A549 (cell line): ENCODE measurements around the gene KRT76. TPM values are rescaled to one million over a fixed set of nuclear protein-coding genes. Genes with fewer than 3 reads are reported as not detected.
"Not testable (repeated sequence)": the region's sequence is repeated elsewhere in the genome, so short reads cannot be mapped to it uniquely, and the experiment has no call there.

Experiments
- ATAC-seq, 2 experiments: fragments of 200-7000 bp in 1 of 2; fragments of >200 bp in 1 of 2; cut with Nextera tagmentation in 1 of 2; cut with Tn5 transposase in 1 of 2; 3 replicates each; pipeline versions ENCODE4 v1.8.0 to v1.9.1; 2018 to 2020; ENCODE audit warnings: mild to moderate bottlenecking in 1 of 2, moderate library complexity in 1 of 2
- CTCF ChIA-PET: fragments of 300-600 bp; sonication (Branson Sonifier 250); formaldehyde crosslinking; extraction: SDS; loops from one replicate; lab custom pipeline; 2021; ENCODE audit warnings: antibody characterized with exemption, inconsistent platforms; lab: Yijun Ruan, JAX
- POLR2A ChIA-PET: fragments of 350-600 bp; formaldehyde crosslinking; extraction: SDS; loops from one replicate; lab custom pipeline; 2021; ENCODE audit warnings: antibody characterized with exemption, inconsistent platforms; lab: Yijun Ruan, JAX
- DNase-seq, 2 experiments: peaks; one replicate each; pipeline versions ENCODE4 v3.0.0 to v3.0.0-alpha.2; 2011 to 2016; ENCODE audit warnings: low read depth in 1 of 2, low spot score in 1 of 2
- FAIRE-seq: peaks from 2 replicates; lab custom pipeline; 2011; peaks lifted over from hg19 to GRCh38; lab: Jason Lieb, UNC
- H3K27ac ChIP-seq, 2 experiments: fragments of >200 bp; sonication (Bioruptor Twin); formaldehyde crosslinking; 3 replicates each; pipeline ENCODE4 v1.5.1; 2016 to 2017
- H3K4me1 ChIP-seq: fragments of >200 bp; sonication (Bioruptor Twin); formaldehyde crosslinking; 3 replicates; pipeline ENCODE4 v1.6.1; 2016
- H3K4me2 ChIP-seq: fragments of >200 bp; sonication (Bioruptor Twin); formaldehyde crosslinking; 3 replicates; pipeline ENCODE4 v1.6.1; 2016
- H3K4me3 ChIP-seq: fragments of >200 bp; sonication (Bioruptor Twin); formaldehyde crosslinking; 3 replicates; pipeline ENCODE4 v1.5.1; 2016
- H3K9me3 ChIP-seq: fragments of >200 bp; sonication (Bioruptor Twin); formaldehyde crosslinking; 3 replicates; pipeline ENCODE4 v1.6.1; 2016
- ATOH8 ChIP-seq: fragments of 250-450 bp; sonication (Bioruptor Pico); IDR thresholded peaks from 2 replicates; pipeline ENCODE4 v1.5.0; 2020; ENCODE audit warnings: low read depth, mild to moderate bottlenecking, moderate library complexity
- BHLHE40 ChIP-seq: IDR thresholded peaks from 2 replicates; pipeline ENCODE4 v1.6.1; 2012; ENCODE audit warnings: low read depth, low read length, inconsistent platforms
- CHD2 ChIP-seq: fragments of 150-350 bp; IDR thresholded peaks from 2 replicates; pipeline ENCODE4 v1.6.1; 2014; ENCODE audit warnings: low read length; ENCODE audit not compliant: partially characterized antibody
- CHD4 ChIP-seq: fragments of 200-600 bp; sonication (generic); IDR thresholded peaks from 2 replicates; pipeline ENCODE4 v1.6.1; 2016; ENCODE audit warnings: antibody characterized with exemption, mild to moderate bottlenecking, borderline replicate concordance
- EP300 ChIP-seq, 2 experiments: fragments of >200 bp; sonication (Bioruptor Twin); formaldehyde crosslinking; IDR thresholded peaks; 2 replicates in 1 of 2; 3 replicates in 1 of 2; pipeline ENCODE4 v1.6.1; 2016 to 2017
- HEYL ChIP-seq: fragments of 250-450 bp; sonication (Bioruptor Pico); IDR thresholded peaks from 2 replicates; pipeline ENCODE4 v1.8.0; 2021; ENCODE audit warnings: mild to moderate bottlenecking, moderate library complexity
- HOXB5 ChIP-seq: fragments of 250-450 bp; sonication (Bioruptor Pico); IDR thresholded peaks from 2 replicates; pipeline ENCODE4 v1.5.0; 2020; ENCODE audit warnings: mild to moderate bottlenecking, moderate library complexity
- KDM5A ChIP-seq: fragments of 200-600 bp; sonication (generic); IDR thresholded peaks from 2 replicates; pipeline ENCODE4 v1.6.1; 2016; ENCODE audit warnings: antibody characterized with exemption, mild to moderate bottlenecking
- NR3C1 ChIP-seq: fragments of >200 bp; sonication (Bioruptor Twin); formaldehyde crosslinking; IDR thresholded peaks from 3 replicates; pipeline ENCODE4 v1.6.1; 2017
- POLR2A ChIP-seq: IDR thresholded peaks from 2 replicates; pipeline ENCODE4 v1.6.1; 2012; ENCODE audit warnings: mild to moderate bottlenecking, low read length
- RAD21 ChIP-seq, 2 experiments: fragments of >200 bp in 1 of 2; sonication (Bioruptor Twin) in 1 of 2; formaldehyde crosslinking in 1 of 2; IDR thresholded peaks in 1 of 2; conservative IDR thresholded peaks in 1 of 2; 2 replicates in 1 of 2; 3 replicates in 1 of 2; pipeline ENCODE4 v1.6.1; 2012 to 2018; ENCODE audit warnings: inconsistent platforms in 1 of 2
- ZSCAN20 ChIP-seq: fragments of 250-450 bp; sonication (Bioruptor Pico); IDR thresholded peaks from 2 replicates; pipeline ENCODE4 v1.8.0; 2022; ENCODE audit warnings: mild to moderate bottlenecking, moderate library complexity
- WGBS: methylation state at CpG from one replicate; pipeline ENCODE4 v1.1.6; 2017; ENCODE audit errors: missing lambda C conversion rate; 5-methylcytosine and 5-hydroxymethylcytosine counted together
- polyA plus RNA-seq, 4 experiments: library from polyadenylated mRNA; depleted of rRNA in 3 of 4; stranded (reverse); fragments of >200 nt; fragmentation: RNase III in 1 of 4; extraction: RNeasy Plus Mini Kit Qiagen cat#74134 plus additional on column Dnase treatment in 1 of 4; gene quantifications; 2 replicates in 3 of 4; 3 replicates in 1 of 4; pipeline ENCODE4 v1.2.3, GENCODE V29; 2011 to 2017
- TF ChIP-seq, protein P1 (sequence below): fragments of 200-600 bp; sonication (generic); IDR thresholded peaks from 2 replicates; pipeline ENCODE4 v1.6.1; 2016; ENCODE audit warnings: antibody characterized with exemption, mild to moderate bottlenecking, moderate library complexity
- TF ChIP-seq, protein P2 (sequence below): fragments of >200 bp; sonication (Bioruptor Twin); formaldehyde crosslinking; IDR thresholded peaks from 3 replicates; pipeline ENCODE4 v1.6.1; 2016

The KRT76 gene
- polyA plus RNA-seq, 2 of the 4 experiments (the other 2 are of a cell fraction): not detected

- H3K4me1 ChIP-seq: peaks cover 47% of the 10 kb centered on the region
- ChIA-PET CTCF (interaction anchor here (0.6 to 1.7 kb wide), 7 partner anchors 7 to 639 kb away, joined by 3 to 4 read pairs (median 3); no protein-coding TSS in a partner anchor), POLR2A (no interaction called here)
- H3K4me2 ChIP-seq: no peak within 1 kb of the TSS
- ATAC-seq (no peak), DNase-seq (no peak), FAIRE-seq (no peak)
- no peaks in the 10 kb centered on the region for H3K9me3 ChIP-seq
- H3K27ac ChIP-seq: peak within 1 kb of the TSS; percentile 25 to 89; a peak in 4 of 6 replicates
- no peak within 1 kb of the TSS for H3K4me3 ChIP-seq
- WGBS: 91% methylated on average over 12 of the region's 17 CpGs
- TF ChIP-seq BHLHE40 (no peak), CHD4 (no peak), HEYL (CRISPR knock-in tag) (no peak), KDM5A (no peak), POLR2A (no peak), NR3C1 (no peak), CHD2 (no peak), ZSCAN20 (CRISPR knock-in tag) (no peak), HOXB5 (CRISPR knock-in tag) (no peak)
- TF ChIP-seq, protein P1, sequence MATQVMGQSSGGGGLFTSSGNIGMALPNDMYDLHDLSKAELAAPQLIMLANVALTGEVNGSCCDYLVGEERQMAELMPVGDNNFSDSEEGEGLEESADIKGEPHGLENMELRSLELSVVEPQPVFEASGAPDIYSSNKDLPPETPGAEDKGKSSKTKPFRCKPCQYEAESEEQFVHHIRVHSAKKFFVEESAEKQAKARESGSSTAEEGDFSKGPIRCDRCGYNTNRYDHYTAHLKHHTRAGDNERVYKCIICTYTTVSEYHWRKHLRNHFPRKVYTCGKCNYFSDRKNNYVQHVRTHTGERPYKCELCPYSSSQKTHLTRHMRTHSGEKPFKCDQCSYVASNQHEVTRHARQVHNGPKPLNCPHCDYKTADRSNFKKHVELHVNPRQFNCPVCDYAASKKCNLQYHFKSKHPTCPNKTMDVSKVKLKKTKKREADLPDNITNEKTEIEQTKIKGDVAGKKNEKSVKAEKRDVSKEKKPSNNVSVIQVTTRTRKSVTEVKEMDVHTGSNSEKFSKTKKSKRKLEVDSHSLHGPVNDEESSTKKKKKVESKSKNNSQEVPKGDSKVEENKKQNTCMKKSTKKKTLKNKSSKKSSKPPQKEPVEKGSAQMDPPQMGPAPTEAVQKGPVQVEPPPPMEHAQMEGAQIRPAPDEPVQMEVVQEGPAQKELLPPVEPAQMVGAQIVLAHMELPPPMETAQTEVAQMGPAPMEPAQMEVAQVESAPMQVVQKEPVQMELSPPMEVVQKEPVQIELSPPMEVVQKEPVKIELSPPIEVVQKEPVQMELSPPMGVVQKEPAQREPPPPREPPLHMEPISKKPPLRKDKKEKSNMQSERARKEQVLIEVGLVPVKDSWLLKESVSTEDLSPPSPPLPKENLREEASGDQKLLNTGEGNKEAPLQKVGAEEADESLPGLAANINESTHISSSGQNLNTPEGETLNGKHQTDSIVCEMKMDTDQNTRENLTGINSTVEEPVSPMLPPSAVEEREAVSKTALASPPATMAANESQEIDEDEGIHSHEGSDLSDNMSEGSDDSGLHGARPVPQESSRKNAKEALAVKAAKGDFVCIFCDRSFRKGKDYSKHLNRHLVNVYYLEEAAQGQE: no peak
- TF ChIP-seq, protein P2, sequence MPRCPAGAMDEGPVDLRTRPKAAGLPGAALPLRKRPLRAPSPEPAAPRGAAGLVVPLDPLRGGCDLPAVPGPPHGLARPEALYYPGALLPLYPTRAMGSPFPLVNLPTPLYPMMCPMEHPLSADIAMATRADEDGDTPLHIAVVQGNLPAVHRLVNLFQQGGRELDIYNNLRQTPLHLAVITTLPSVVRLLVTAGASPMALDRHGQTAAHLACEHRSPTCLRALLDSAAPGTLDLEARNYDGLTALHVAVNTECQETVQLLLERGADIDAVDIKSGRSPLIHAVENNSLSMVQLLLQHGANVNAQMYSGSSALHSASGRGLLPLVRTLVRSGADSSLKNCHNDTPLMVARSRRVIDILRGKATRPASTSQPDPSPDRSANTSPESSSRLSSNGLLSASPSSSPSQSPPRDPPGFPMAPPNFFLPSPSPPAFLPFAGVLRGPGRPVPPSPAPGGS: no peak
These were observed 18.7 kb upstream of the KRT76 start, which contains the start of gene KRT3 for GRCh38 chr12:52795694-52796428. TSS of gene KRT3 (minus strand) at chr12:52796117. CDS start at chr12:52796042, 75 bp downstream.

- CTCF ChIA-PET: interaction anchor here (0.9 to 1.7 kb wide), 4 partner anchors 12 to 423 kb away, joined by 3 to 4 read pairs (median 4); no protein-coding TSS in a partner anchor
- H3K4me2 ChIP-seq, H3K4me3 ChIP-seq, H3K9me3 ChIP-seq, ATAC-seq, FAIRE-seq, H3K27ac ChIP-seq, POLR2A ChIA-PET, DNase-seq: not testable (repeated sequence)
- 92% methylated on average over 2 of the region's 2 CpGs for WGBS
- peaks cover 43% of the 10 kb centered on the region for H3K4me1 ChIP-seq
These were observed 18.2 kb upstream of the KRT76 start for GRCh38 chr12:52795332-52795674.

- Histone ChIP-seq H3K4me3 (no peak overlapping the region), H3K4me1 (peaks cover 37% of the 10 kb centered on the region), H3K9me3 (no peaks in the 10 kb centered on the region), H3K27ac (0 out of 6 replicates have a peak overlapping the region, but pooled peaks of 1 of the 2 experiments have one; percentile 25), H3K4me2 (no peak overlapping the region)
- 87% methylated on average over 5 of the region's 5 CpGs for WGBS
- no peak for ATAC-seq
- no peak for TF ChIP-seq RAD21 (conservative IDR thresholded peaks at IDR 0.05 in 1 of 2, IDR thresholded peaks at IDR 0.05 in 1 of 2)
- no peak for TF ChIP-seq POLR2A
- no peak for TF ChIP-seq EP300 (IDR thresholded peaks at IDR 0.05)
- no peak for TF ChIP-seq ATOH8 (CRISPR knock-in tag)
- no peak for TF ChIP-seq ZSCAN20 (CRISPR knock-in tag)
- FAIRE-seq: no peak
- no peak for DNase-seq
- POLR2A ChIA-PET: no interaction called here
- CTCF ChIA-PET: interaction anchor here (0.6 to 1.3 kb wide), 4 partner anchors 13 to 769 kb away, joined by 3 to 4 read pairs (median 4); no protein-coding TSS in a partner anchor
These were observed 17.6 kb upstream of the KRT76 start for GRCh38 chr12:52794479-52795331.
